Measurements from ENCODE around the gene SPTBN1. TPM values are rescaled to one million over a fixed set of nuclear protein-coding genes. Genes with fewer than 3 reads are reported as not detected.

The SPTBN1 gene
- total and polyA plus RNA-seq, 9 of the 15 experiments (the other 6 are each of a cell fraction or from before 2014, with no cell fraction given) = 8.9 to 66.8 (median 31.4) TPM

DNA sequence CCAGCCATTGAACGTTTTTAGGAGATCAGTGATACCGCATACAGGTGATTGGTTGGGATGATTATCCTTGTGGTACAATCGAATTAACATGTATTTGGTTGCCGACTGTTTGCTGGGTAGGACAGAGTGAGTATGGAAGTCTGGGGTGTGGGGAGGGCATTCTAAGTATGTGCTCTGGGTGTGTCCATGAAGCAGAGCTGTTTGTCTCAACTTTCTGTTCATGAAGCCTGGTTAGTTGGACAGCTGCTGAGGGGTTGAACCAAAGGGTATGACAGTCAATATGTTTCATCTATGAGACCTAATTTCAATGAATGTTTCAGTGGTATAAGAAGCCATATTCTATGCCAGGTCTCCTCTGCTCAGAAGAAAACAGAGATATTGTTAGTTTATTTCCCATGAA, 21.9 kb upstream of the SPTBN1 start:
- Histone ChIP-seq H3K9ac (ENCODE audit: insufficient read depth in 1 of 2, low read depth in 2 of 2, low read length in 2 of 2) (no peak overlapping the region), H2AFZ (ENCODE audit: low read depth, low read length) (no peak overlapping the region), H4K20me1 (replicated peaks; ENCODE audit: control insufficient read depth, insufficient read depth, low read length) (no peaks in the 10 kb centered on the region), H3K27me3 (ENCODE audit: control insufficient read depth in 2 of 2, insufficient read depth in 2 of 2, low read length in 2 of 2) (peaks cover 5 to 22% of the 10 kb centered on the region in 2 experiments; a peak in 4 of 5 replicates), H3K36me3 (ENCODE audit: control insufficient read depth, insufficient read depth, low read length) (no peaks in the 10 kb centered on the region), H3K9me3 (replicated peaks; ENCODE audit: control insufficient read depth, insufficient read depth, low read depth, low read length) (no peaks in the 10 kb centered on the region; the same call in 1 of the 2 replicates), H3K79me2 (ENCODE audit: control insufficient read depth, insufficient read depth, low read length) (no peaks in the 10 kb centered on the region), H3K4me1 (replicated peaks in 1 of 2; ENCODE audit: control insufficient read depth in 2 of 2, insufficient read depth in 2 of 2, low read length in 2 of 2) (no peaks in the 10 kb centered on the region; a peak in 1 of 5 replicates), H3K27ac (ENCODE audit: extremely low read depth, low read depth, low read length) (no peak overlapping the region), H3K4me2 (ENCODE audit: insufficient read depth, low read length) (no peak overlapping the region), H3K9me1 (ENCODE audit: control insufficient read depth, insufficient read depth, low read length) (no peaks in the 10 kb centered on the region), H3K4me3 (no peak overlapping the region)
- ATAC-seq (no peak), FAIRE-seq (no peak), DNase-seq (ENCODE audit: extremely low read depth in 1 of 4, low spot score in 3 of 4) (no peak)
- in situ Hi-C loops (cut with MboI) (no loop called here), intact Hi-C loops (cut with micrococcal nuclease) (no loop called here)
- no TSS peak for BruUV-seq (replicated peaks)
- ChIA-PET POLR2A (interaction anchor here (0.7 to 1.8 kb wide), 4 partner anchors 12 to 88 kb away, joined by 3 to 4 read pairs (median 4); no protein-coding TSS in a partner anchor), CTCF (ENCODE audit: low intra/inter-chr PET ratio) (no interaction called here)
- TF ChIP-seq HEY1 (CRISPR knock-in tag; IDR thresholded peaks at IDR 0.05; ENCODE audit: borderline replicate concordance) = no peak
- no peak for TF ChIP-seq CCNT2 (IDR thresholded peaks at IDR 0.05; ENCODE audit: borderline replicate concordance, extremely low read depth, insufficient read length, low read depth, low read length)
- no peak for TF ChIP-seq SMARCA5 (IDR thresholded peaks at IDR 0.05)
- TF ChIP-seq SMARCC2 (IDR thresholded peaks at IDR 0.05; ENCODE audit: low read depth) = no peak
- WGBS (ENCODE audit: insufficient coverage, low coverage, missing lambda C conversion rate) = 3% methylated on average over 4 of the region's 4 CpGs

DNA sequence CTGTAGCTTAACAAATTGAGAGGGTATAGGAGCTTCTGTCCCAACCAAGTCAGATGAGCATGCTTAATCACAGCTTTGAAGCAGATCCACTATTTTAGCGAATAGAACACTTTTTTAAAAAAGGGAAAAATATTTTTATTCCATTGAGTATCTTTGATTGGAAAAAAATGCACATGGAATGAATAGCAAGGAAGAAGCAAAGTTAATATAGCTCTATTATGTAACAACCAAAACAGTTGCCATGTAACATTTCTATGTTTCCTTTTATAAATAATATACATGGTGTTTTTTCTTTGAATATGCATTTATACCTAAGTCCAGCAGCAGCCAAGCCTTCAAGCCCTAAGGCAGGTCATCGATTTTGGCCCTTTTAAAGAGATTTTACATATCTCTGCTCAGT, 21.4 kb upstream of the SPTBN1 start:
- ChIA-PET POLR2A (interaction anchor here (0.7 to 1.8 kb wide), 5 partner anchors 10 to 88 kb away, joined by 3 to 4 read pairs (median 3); no protein-coding TSS in a partner anchor), CTCF (ENCODE audit: low intra/inter-chr PET ratio) (no interaction called here)
- H3K27me3 ChIP-seq (ENCODE audit: control insufficient read depth in 2 of 2, insufficient read depth in 2 of 2, low read length in 2 of 2) = peaks cover 5 to 26% of the 10 kb centered on the region in 2 experiments; a peak in 4 of 5 replicates
- no TSS peak for BruUV-seq (replicated peaks)
- intact Hi-C loops (cut with micrococcal nuclease) (no loop called here), in situ Hi-C loops (cut with MboI) (no loop called here)
- no peak overlapping the region for H3K4me2 ChIP-seq (ENCODE audit: insufficient read depth, low read length)
- ATAC-seq (no peak), DNase-seq (ENCODE audit: extremely low read depth in 1 of 4, low spot score in 3 of 4) (no peak), FAIRE-seq (no peak)
- no peaks in the 10 kb centered on the region; the same call in 1 of the 2 replicates for H3K9me3 ChIP-seq (replicated peaks; ENCODE audit: control insufficient read depth, insufficient read depth, low read depth, low read length)
- no peaks in the 10 kb centered on the region for H4K20me1 ChIP-seq (replicated peaks; ENCODE audit: control insufficient read depth, insufficient read depth, low read length)
- no peaks in the 10 kb centered on the region for H3K9me1 ChIP-seq (ENCODE audit: control insufficient read depth, insufficient read depth, low read length)
- H3K4me1 ChIP-seq (replicated peaks in 1 of 2; ENCODE audit: control insufficient read depth in 2 of 2, insufficient read depth in 2 of 2, low read length in 2 of 2) = no peaks in the 10 kb centered on the region; a peak in 1 of 5 replicates
- no peaks in the 10 kb centered on the region for H3K36me3 ChIP-seq (ENCODE audit: control insufficient read depth, insufficient read depth, low read length)
- no peak overlapping the region for H3K4me3 ChIP-seq
- H2AFZ ChIP-seq (ENCODE audit: low read depth, low read length) = no peak overlapping the region
- H3K79me2 ChIP-seq (ENCODE audit: control insufficient read depth, insufficient read depth, low read length) = no peaks in the 10 kb centered on the region
- no peak overlapping the region for H3K9ac ChIP-seq (ENCODE audit: insufficient read depth in 1 of 2, low read depth in 2 of 2, low read length in 2 of 2)
- WGBS (ENCODE audit: insufficient coverage, low coverage, missing lambda C conversion rate) = 7% methylated on average over 2 of the region's 2 CpGs
- H3K27ac ChIP-seq (ENCODE audit: extremely low read depth, low read depth, low read length) = no peak overlapping the region
- TF ChIP-seq ETV6 (IDR thresholded peaks at IDR 0.05; ENCODE audit: borderline replicate concordance in 1 of 2, low read depth in 2 of 2, low read length in 1 of 2) (no peak), ETV6 (CRISPR knock-in tag; IDR thresholded peaks at IDR 0.05; ENCODE audit: borderline replicate concordance) (no peak), ZNF589 (CRISPR knock-in tag; IDR thresholded peaks at IDR 0.05; ENCODE audit: low read depth) (no peak), CBFB (CRISPR knock-in tag; IDR thresholded peaks at IDR 0.05) (no peak), TRIM28 (IDR thresholded peaks at IDR 0.05) (no peak), MTA3 (IDR thresholded peaks at IDR 0.05; ENCODE audit: borderline replicate concordance) (no peak)
- TF ChIP-seq, protein P1, sequence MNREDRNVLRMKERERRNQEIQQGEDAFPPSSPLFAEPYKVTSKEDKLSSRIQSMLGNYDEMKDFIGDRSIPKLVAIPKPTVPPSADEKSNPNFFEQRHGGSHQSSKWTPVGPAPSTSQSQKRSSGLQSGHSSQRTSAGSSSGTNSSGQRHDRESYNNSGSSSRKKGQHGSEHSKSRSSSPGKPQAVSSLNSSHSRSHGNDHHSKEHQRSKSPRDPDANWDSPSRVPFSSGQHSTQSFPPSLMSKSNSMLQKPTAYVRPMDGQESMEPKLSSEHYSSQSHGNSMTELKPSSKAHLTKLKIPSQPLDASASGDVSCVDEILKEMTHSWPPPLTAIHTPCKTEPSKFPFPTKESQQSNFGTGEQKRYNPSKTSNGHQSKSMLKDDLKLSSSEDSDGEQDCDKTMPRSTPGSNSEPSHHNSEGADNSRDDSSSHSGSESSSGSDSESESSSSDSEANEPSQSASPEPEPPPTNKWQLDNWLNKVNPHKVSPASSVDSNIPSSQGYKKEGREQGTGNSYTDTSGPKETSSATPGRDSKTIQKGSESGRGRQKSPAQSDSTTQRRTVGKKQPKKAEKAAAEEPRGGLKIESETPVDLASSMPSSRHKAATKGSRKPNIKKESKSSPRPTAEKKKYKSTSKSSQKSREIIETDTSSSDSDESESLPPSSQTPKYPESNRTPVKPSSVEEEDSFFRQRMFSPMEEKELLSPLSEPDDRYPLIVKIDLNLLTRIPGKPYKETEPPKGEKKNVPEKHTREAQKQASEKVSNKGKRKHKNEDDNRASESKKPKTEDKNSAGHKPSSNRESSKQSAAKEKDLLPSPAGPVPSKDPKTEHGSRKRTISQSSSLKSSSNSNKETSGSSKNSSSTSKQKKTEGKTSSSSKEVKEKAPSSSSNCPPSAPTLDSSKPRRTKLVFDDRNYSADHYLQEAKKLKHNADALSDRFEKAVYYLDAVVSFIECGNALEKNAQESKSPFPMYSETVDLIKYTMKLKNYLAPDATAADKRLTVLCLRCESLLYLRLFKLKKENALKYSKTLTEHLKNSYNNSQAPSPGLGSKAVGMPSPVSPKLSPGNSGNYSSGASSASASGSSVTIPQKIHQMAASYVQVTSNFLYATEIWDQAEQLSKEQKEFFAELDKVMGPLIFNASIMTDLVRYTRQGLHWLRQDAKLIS (CRISPR knock-in tag; IDR thresholded peaks at IDR 0.05) = no peak
- TF ChIP-seq, protein P2, sequence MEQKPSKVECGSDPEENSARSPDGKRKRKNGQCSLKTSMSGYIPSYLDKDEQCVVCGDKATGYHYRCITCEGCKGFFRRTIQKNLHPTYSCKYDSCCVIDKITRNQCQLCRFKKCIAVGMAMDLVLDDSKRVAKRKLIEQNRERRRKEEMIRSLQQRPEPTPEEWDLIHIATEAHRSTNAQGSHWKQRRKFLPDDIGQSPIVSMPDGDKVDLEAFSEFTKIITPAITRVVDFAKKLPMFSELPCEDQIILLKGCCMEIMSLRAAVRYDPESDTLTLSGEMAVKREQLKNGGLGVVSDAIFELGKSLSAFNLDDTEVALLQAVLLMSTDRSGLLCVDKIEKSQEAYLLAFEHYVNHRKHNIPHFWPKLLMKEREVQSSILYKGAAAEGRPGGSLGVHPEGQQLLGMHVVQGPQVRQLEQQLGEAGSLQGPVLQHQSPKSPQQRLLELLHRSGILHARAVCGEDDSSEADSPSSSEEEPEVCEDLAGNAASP (IDR thresholded peaks at IDR 0.05) = no peak

Measured in K562 (cell line).